ENCODE results near the gene TMC4.
"Not testable (repeated sequence)": the region's sequence is repeated elsewhere in the genome, so short reads cannot be mapped to it uniquely, and the experiment has no call there.

DNA sequence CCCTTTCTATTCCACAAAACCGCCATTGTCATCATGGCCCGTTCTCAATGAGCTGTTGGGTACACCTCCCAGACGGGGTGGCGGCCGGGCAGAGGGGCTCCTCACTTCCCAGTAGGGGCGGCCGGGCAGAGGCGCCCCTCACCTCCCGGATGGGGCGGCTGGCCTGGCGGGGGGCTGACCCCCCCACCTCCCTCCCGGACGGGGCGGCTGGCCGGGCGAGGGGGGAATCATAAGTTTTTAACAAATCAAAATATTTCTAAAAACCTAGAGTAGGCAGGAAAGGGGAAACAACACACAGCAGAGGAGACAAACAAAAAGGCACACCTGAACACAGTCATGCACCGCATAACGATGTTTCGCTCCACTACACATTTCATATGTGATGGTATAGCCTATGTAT lies 41.8 kb upstream of the TMC4 start:
- TF ChIP-seq POLR2AphosphoS5, CTCF, POLR2A (IDR thresholded peaks at IDR 0.05): not testable (repeated sequence)
